D721Med (cell line): Measurements from ENCODE around the gene GBX2.

Source experiments
- DNase-seq: peaks from one replicate; pipeline ENCODE4 v3.0.0; 2011; ENCODE audit warnings: low spot score; ENCODE audit not compliant: insufficient read length
- FAIRE-seq: peaks from 2 replicates; lab custom pipeline; 2011; peaks lifted over from hg19 to GRCh38; lab: Jason Lieb, UNC
- CTCF ChIP-seq: IDR thresholded peaks from 2 replicates; pipeline ENCODE4 v1.5.1; 2012; ENCODE audit warnings: mild to moderate bottlenecking, control low read depth; ENCODE audit not compliant: insufficient read depth; ENCODE audit errors: missing control alignments

Gene GBX2

GRCh38 chr2:236204953-236205352 is 36.8 kb upstream of the GBX2 start:
- no peak for TF ChIP-seq CTCF
- FAIRE-seq = no peak
- no peak for DNase-seq

- DNase-seq = no peak
These were observed 32.2 kb upstream of the GBX2 start for GRCh38 chr2:236200378-236200777.

GRCh38 chr2:236196366-236196765 is 28.2 kb upstream of the GBX2 start:
- no peak for TF ChIP-seq CTCF
- FAIRE-seq (no peak), DNase-seq (no peak)

More at GRCh38 chr2:236200378-236200777, 32.2 kb upstream of the GBX2 start:
- FAIRE-seq = no peak
- TF ChIP-seq CTCF = no peak

GRCh38 chr2:236195726-236196125 is 27.5 kb upstream of the GBX2 start:
- no peak for TF ChIP-seq CTCF
- DNase-seq (no peak), FAIRE-seq (no peak)

GRCh38 chr2:236194786-236195185 is 26.6 kb upstream of the GBX2 start:
- FAIRE-seq = no peak

GRCh38 chr2:236193026-236193425 is 24.8 kb upstream of the GBX2 start:
- TF ChIP-seq CTCF = no peak
- FAIRE-seq (no peak), DNase-seq (no peak)

More at GRCh38 chr2:236194786-236195185, 26.6 kb upstream of the GBX2 start:
- DNase-seq = no peak
- TF ChIP-seq CTCF = no peak

GRCh38 chr2:236190674-236191073 is 22.5 kb upstream of the GBX2 start:
- DNase-seq (no peak), FAIRE-seq (no peak)
- no peak for TF ChIP-seq CTCF
